ENCODE data around the gene KRTAP10-6.
"Not testable (repeated sequence)": the region's sequence is repeated elsewhere in the genome, so short reads cannot be mapped to it uniquely, and the experiment has no call there.

Gene KRTAP10-6, protein sequence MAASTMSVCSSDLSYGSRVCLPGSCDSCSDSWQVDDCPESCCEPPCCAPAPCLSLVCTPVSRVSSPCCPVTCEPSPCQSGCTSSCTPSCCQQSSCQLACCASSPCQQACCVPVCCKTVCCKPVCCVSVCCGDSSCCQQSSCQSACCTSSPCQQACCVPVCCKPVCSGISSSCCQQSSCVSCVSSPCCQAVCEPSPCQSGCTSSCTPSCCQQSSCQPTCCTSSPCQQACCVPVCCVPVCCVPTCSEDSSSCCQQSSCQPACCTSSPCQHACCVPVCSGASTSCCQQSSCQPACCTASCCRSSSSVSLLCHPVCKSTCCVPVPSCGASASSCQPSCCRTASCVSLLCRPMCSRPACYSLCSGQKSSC

DNA sequence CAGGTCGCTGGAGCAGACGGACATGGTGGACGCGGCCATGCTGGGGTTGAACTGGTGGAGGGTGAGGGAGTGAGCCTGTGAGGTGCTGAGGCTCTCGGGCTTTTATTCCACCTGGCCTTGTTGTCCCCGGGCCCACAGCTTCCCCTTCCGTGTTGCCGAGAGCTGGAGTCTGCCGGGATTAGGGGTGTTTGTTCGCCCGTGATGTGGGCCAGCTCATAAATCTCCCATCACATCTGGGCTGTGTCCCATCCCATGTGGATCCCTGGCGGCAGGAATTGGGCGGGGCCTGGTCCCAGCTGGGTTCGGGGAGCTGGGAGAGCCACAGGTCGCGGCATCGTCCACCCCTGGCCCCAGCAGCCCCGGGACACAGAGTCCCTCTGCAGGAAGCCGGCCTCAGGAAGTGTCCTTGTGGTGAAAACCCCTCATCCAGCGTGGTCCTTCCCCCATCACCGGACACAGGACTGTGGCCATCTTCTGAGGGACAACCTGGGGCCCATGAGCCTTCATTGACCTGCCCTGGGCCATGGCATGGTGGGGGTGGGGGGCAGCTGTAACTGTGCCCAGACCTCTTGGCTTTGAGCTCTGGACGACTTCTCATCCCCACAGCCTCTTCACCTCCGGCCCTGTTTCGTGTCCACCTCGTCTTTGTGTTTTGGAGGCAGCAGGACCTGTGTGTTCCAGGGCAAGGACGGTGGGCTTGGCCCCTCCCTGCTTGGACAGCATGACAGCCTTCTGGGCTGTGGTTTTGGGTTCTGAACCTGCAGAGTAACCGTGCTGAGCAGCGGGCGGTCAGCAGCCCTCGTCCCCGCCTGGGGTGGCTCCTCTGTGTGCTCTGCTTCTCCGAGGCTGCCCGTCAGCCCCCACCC lies at the start of gene KRTAP10-6:
TSS of gene KRTAP10-6 (minus strand) at position 60 of the 866 bp plus-strand sequence. CDS start at position 39, 21 bp downstream.
- DNase-seq (ENCODE audit: low spot score), result no peak

DNA sequence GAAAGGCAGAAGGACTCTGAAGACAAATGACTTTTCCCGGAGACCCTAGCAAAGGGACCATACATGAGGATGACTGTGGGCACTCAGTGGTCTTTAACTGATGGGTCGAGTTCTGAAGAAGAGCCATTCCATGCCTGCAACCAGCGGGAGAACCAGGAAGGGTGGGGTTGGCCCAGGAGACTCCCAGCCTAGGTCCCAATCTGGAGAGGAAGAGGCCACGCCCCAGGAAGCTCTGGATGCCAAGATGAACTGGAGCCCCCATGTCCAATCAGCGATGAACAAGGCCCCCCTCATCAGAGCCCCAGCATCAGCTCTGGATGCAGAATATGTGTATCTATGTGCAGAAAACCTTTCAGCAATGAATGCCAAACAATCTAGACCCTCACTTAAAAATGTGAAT lies 48.5 kb upstream of the KRTAP10-6 start:
- no peak for DNase-seq (ENCODE audit: low spot score)

DNA sequence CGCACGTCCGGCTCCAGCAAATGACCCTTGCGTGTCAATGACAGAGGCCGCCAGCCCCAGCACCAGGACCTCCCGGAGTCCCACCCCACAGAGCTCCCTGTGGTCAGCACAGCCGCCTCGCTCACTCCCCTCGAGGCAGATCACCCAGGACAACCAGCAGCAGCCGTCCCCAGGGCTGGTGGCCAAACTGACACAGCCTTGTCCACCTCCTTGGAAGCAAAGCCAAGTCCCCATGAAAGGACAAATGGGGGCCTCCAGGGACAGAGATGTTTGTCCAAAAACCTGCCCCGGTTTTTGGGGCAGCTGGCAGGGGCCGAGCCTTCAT lies 47.0 kb upstream of the KRTAP10-6 start:
- no peak for DNase-seq (ENCODE audit: low spot score)

DNA sequence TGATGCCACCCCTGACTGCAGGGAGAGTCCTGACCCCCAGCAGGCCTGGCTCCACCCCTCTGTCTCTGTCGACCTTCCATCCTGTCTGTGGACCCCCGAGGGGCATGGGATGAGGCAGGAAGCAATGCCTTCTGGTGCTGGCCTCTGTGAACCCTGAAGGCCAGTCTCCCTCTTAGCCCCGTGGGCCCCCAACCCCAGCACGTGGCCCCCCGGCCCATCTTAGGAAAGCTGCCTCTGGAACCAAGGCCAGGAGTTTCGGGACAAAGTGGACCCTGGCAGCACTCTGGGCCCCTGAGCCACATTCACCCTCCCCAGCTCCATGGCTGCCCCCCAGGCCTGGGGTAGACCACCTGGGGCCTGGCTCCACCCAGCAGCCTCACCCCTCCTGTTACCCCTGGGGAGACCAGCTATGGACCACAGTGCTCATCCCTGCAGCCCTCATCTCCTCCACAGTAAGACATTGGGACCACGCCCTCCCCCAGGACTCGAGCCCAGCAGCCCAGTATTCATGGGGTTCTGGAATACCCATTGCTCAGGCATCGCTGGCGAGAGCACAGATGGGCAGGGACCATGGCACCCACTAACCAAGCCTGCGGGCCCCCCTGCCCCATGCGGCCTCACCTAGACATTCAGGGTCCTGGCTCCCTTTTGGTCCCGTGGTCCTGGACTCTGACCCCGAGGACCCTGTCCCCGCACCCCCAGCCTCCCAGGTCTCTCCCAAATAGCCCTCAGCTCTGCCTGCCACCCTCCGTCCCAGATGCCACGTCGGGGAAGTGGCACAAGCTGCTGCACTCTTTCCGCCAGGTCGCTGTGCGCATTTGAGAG lies 46.4 kb upstream of the KRTAP10-6 start:
- DNase-seq (ENCODE audit: low spot score), result not testable (repeated sequence)

DNA sequence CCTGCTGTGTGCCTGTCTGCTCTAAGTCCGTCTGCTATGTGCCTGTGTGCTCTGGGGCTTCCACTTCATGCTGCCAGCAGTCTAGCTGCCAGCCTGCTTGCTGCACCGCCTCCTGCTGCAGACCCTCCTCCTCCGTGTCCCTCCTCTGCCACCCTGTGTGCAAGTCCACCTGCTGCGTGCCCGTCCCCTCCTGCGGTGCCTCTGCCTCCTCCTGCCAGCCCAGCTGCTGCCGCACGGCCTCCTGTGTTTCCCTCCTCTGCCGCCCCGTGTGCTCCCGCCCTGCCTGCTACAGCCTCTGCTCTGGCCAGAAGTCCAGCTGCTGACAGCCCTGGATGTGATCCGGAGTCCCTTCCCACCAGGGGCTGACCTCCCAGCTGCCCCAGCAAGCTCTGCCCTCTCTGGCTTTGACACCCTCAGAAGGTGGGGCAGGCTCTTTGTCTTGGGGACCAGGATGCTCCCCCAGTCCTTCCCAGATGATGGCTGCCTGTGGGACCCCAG lies 45.6 kb upstream of the KRTAP10-6 start:
- DNase-seq (ENCODE audit: low spot score), result not testable (repeated sequence)

DNA sequence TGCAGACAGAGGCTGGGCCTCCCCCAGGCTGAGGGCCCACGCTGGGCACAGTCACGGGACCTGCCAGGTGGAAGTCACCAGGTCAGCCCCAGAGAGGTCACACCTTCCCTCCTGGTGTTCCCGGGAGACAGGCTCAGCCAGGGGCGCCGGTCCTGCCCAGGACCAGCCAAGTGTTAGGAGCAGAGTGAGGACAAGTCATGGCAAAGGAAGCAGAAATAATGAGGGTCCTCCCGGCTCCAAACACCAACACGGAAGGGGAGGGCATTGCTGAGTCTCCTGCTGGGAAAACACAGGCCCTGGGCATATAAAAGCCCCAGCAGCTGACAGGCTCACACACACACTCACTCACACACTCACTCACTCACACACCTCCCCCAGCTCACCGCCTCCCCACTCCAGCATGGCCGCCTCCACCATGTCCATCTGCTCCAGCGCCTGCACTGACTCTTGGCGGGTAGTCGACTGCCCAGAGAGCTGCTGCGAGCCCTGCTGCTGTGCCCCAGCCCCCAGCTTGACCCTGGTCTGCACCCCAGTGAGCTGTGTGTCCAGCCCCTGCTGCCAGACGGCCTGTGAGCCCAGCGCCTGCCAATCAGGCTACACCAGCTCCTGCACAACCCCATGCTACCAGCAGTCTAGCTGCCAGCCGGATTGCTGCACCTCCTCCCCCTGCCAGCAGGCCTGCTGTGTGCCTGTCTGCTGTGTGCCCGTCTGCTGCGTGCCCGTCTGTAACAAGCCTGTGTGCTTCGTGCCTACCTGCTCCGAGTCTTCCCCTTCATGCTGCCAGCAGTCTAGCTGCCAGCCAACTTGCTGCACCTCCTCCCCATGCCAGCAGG lies 44.9 kb upstream of the KRTAP10-6 start, which contains the start of gene KRTAP10-10:
TSS of gene KRTAP10-10 (plus strand) at position 339 of the 833 bp plus-strand sequence. CDS start at position 401, 62 bp downstream.
- DNase-seq (ENCODE audit: low spot score), result no peak

DNA sequence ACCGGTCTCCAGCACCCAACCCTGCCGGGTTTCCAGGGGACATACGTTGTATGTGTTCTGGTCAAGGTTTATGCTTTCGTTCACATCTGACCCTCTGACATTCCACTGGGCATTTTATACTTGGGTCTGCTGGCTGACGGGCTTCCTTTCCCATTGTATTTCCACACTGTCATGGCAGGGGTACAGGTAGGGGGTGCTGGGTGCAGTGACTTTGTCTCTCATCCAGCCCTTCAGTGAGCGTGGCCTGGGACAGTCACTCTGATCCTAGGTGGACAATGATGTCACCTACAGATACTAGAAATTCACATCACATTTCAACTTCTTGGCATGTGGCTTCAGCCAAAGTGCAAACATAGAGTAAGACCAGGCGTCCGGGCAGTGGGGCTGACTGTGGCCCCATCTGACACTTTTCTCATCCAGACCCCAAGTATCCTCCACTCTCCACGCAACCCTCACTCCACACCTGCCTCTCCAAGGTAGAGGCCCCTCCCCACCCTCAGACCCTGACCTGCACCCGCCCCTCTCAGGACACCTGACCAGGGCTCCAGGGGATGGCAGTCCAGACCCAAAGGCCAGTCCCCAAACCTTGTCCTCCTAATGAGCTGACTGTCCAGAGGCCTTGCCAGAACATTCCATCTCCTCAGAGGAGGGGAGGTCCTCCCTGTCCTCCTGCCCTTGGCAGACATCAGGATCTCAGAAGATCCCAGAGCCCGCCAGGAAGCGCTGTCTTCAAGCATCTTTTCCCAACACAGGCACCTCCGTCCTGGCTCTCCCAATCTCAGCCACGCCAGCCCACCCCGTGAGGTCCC lies 44.1 kb upstream of the KRTAP10-6 start:
- DNase-seq (ENCODE audit: low spot score), result no peak

DNA sequence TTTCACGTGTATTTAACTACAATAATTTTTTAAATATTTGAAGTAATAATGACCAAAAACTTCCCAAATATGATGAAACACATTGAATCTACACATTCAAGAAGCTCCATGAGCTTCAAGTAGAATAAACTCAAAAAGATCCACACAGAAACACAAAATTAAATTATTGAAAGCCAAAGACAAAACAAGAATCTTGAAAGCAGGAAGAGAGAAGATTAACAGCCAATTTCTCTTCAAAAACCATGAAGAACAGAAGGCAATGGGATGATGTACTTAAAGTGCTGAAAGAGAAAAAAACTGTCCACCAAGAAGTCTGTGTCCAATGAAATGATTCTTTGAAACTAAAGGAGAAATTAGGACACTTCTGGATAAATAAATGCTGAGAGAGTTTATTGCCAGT lies 39.8 kb upstream of the KRTAP10-6 start:
- no peak for DNase-seq (ENCODE audit: low spot score)

DNA sequence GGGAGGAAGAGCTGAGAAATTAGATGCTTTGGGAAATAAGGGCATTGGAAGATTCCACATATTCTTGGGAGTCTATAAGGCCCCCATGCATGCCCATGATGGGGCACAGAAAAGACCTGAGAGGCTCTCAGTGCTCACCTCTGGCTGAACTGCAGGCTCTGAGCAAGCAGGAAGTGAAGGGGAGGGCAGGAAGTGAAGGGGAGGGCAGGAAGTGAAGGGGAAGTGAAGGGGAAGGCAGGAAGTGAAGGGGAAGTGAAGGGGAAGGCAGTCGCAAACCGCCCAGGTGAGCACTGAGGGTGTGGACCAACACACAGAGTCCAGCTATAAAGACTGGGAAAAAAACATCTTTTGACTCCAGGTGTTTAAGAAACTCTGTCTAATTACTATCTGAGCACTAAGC lies 38.1 kb upstream of the KRTAP10-6 start:
- no peak for DNase-seq (ENCODE audit: low spot score)

DNA sequence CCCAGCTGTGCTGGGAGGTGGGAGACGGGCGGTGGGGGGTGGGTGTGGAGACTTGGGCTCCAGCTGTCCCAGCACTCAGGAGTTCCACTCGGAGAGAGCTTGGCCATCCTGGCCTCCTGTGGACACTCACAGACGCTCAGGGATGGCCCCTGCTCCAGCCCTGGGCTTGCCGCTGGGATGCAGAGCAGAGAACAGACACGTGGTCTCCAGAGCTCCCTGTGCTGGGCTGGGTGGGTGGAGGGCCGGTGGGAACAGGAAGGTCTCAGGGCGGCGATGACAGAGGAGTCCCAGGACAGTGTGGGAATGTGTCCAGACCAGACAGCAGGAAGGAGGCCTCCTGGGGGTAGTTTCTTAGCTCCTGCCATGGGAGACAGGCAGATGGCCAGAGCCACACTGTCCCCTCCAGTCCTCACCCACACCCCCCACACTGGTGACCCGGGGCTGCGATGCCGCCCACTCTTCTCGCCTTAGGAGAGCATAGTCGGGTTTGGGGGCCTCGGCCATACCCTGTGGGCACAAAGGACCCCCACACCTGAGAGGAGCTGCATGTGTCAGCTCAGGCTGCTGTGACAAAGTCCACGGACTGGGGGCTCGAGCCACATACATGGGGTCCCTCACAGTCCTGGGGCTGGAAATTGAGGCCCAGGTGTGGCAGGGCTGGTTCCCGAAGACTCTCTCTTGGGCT lies 36.5 kb upstream of the KRTAP10-6 start:
- DNase-seq (ENCODE audit: low spot score), result no peak

DNA sequence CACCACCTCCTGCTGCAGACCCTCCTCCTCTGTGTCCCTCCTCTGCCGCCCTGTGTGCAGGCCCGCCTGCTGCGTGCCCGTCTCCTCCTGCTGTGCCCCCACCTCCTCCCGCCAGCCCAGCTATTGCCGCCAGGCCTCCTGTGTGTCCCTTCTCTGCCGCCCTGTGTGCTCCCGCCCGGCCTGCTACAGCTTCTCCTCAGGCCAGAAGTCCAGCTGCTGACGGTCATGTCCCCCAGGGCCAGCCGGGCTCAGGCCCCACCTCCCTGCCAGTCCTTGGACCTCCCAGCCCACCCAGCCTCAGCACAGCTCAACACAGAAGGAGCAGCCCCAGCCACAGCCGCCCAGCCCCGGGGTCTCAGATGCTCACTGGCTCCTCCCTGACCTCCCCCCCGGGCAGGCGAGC lies 35.5 kb upstream of the KRTAP10-6 start:
- DNase-seq (ENCODE audit: low spot score), result not testable (repeated sequence)

DNA sequence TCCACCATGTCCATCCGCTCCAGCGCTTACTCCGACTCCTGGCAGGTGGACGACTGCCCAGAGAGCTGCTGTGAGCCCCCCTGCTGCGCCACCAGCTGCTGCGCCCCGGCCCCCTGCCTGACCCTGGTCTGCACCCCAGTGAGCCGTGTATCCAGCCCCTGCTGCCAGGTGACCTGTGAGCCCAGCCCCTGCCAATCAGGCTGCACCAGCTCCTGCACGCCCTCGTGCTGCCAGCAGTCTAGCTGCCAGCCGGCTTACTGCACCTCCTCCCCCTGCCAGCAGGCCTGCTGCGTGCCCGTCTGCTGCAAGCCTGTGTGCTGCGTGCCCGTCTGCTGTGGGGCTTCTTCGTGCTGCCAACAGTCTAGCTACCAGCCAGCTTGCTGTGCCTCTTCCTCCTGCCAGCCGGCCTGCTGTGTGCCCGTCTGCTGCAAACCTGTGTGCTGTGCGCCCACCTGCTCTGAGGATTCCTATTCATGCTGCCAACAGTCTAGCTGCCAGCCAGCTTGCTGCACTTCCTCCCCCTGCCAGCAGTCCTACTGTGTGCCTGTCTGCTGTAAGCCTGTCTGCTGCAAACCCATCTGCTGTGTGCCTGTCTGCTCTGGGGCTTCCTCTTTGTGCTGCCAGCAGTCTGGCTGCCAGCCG lies 35.0 kb upstream of the KRTAP10-6 start:
- DNase-seq (ENCODE audit: low spot score), result not testable (repeated sequence)

DNA sequence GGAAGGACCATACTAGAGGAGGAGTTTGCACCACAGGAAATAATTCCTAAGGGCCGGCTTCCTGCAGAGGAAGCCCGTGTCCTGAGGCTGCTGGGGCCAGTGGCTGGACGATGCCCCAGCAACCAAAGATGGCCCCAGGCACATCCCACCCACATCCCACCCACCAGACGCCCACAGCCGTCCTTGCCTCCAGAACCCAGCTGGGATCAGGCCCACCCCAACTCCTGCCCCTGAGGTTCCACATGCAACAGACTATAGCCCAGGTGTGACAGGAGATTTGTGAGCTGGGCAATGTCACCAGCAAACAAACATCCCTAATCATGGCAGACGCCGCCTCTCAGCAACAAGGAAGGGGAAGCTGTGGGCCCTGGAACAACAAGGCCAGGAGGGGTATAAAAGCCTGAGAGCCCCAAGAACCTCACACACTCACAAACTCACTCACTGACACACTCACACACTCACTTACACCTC lies 34.4 kb upstream of the KRTAP10-6 start, which contains the start of gene KRTAP10-9:
TSS of gene KRTAP10-9 (plus strand) at position 421 of the 471 bp plus-strand sequence. CDS start 79 bp downstream, outside the sequence.
- DNase-seq (ENCODE audit: low spot score), result no peak

DNA sequence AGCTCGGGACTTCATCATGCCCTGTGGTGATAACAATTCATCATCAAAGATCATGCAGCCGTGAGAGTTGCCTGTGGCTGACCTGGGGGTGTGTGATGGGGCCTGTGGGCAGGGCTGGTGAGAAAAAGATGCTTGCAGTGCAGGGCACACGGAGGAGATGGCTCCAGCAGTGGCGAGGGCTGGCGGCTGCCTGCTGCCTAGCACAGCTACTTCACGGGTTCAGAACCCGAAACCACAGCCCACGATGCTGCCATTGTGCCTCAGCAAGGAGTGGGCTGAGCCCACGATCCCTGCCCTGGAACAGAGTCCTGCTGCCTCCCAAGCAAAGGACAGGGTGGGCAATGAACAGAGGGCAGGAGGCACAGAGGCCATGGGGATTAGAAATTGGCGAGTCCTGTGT lies 34.0 kb upstream of the KRTAP10-6 start:
- DNase-seq (ENCODE audit: low spot score), result no peak

DNA sequence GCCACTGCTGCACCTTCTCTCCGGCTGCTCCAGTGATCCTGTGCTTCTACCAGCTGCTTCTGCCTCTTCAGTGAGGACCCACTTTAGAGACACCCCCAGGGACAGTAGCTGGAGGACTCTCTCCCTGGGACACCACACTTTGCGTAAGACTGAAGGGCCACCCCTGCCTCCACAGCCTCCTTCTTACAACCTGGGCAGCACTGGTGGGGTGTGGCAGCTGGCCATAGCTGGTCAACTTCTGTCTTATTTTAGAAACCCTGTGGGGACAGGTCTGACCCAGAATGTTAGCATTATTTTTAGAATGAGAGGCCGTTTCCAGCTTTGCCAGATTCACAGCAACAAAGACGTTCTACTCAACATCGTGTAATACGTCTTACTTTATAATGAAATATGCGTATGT lies 33.5 kb upstream of the KRTAP10-6 start:
- DNase-seq (ENCODE audit: low spot score), result no peak

DNA sequence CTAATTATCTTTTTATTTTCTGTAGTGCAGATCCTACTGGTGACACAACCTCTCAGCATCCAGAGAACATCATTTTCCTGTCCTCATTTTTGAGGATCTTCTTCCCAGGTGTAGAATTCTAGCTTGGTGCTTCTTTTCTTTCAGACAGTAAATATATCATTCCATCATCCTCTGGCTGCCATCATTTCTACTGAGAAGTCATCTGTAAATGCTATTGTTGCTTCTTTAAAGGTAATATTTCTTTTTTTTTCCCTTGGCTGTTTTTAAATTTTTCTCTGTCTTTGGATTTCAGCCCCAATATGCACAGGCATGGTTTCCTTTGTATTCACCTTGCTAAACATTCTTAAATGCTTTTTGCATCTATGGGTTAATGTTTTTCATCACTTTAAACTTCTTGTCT lies 31.3 kb upstream of the KRTAP10-6 start:
- DNase-seq (ENCODE audit: low spot score), result no peak

DNA sequence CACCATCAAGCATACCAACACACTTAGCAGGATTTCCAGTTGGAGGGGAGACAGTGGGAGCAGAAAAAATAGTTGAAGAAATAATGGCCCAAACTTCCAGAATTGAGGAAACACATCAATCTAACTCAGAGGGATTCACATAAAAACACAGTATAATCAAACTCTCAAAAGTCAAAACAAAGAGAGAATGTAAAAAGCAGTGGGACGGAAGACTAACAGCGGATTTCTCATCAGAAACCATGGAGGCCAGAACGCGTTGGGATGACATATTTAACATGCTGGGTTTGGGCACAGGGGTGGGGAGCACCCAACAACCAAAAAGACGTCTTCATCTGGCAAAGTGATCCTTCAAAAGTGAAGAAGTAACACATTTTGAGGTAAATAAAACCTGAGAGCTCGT lies 27.6 kb upstream of the KRTAP10-6 start:
- DNase-seq (ENCODE audit: low spot score), result no peak

DNA sequence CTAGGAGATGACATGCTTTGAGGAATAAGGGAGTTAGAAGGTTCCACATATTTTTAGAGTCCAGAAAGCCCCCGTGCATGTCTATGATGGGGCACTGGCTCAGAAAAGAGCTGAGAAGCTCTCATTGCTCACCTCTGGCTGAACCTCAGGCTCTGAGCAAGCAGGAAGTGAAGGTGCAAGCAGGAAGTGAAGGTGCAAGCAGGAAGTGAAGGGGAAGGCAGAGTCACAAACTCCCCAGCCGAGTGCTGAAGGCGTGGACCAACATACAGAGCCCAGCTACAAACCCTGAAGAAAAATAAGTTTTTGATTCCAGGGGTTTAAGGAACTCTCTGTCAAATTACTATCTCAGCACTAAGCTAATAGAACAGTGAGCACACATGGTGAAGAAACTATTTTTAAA lies 26.6 kb upstream of the KRTAP10-6 start:
- DNase-seq (ENCODE audit: low spot score), result no peak

DNA sequence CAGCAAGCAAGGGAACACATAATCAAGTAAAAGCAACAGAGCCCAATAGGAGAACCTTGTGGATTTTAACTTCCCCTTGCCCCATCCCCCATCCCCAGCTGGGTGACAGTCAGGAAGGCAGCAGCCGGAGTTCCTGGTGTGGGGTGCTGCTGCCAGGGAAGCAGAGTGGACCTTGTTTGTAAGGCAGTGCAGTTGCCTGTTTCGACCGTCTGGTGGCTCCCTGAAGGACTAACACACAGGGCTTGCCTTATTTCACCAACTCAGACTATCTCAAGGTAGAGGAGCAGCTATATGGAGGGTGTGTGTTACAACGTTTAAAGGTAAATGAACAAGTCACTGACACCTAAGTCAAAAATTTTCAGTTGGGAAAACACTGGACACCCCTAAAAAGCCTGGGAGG lies 26.2 kb upstream of the KRTAP10-6 start:
- DNase-seq (ENCODE audit: low spot score), result peak; percentile 1
